Kidney (tissue), 14 donors: Measurements from ENCODE around the gene TBC1D1. TPM values are rescaled to one million over a fixed set of nuclear protein-coding genes. Genes with fewer than 3 reads are reported as not detected.

Experiments used
- DNase-seq, 5 donors: peaks; one replicate each; pipeline ENCODE4 v3.0.0-alpha.2; 2013 to 2020
- FAIRE-seq: peaks from 2 replicates; lab custom pipeline; 2012; peaks lifted over from hg19 to GRCh38; lab: Jason Lieb, UNC
- H3K27ac ChIP-seq, 2 donors: one replicate each; pipeline ENCODE4 v1.7.0; 2013; ENCODE audit warnings: low read depth in 2 of 2, low read length in 2 of 2, inconsistent platforms in 1 of 2
- H3K27me3 ChIP-seq: one replicate; pipeline ENCODE4 v1.7.1; 2013; ENCODE audit warnings: low read length, inconsistent platforms; ENCODE audit not compliant: control insufficient read depth, insufficient read depth
- H3K36me3 ChIP-seq, 3 donors: one replicate each; pipeline versions ENCODE4 v1.7.0 to v1.7.1; 2013; ENCODE audit warnings: low read length in 3 of 3, control low read depth in 1 of 3, inconsistent platforms in 1 of 3; ENCODE audit not compliant: insufficient read depth in 3 of 3, control insufficient read depth in 2 of 3
- H3K4me1 ChIP-seq, 3 donors: one replicate each; pipeline versions ENCODE4 v1.7.0 to v1.7.1; 2013; ENCODE audit warnings: low read length in 3 of 3, inconsistent platforms in 1 of 3, low read depth in 1 of 3; ENCODE audit not compliant: control insufficient read depth in 2 of 3, insufficient read depth in 2 of 3
- H3K4me3 ChIP-seq, 3 donors: one replicate each; pipeline versions ENCODE4 v1.7.0 to v1.8.1; 2013; ENCODE audit warnings: low read length in 3 of 3, control low read depth in 1 of 3, inconsistent platforms in 1 of 3
- H3K9ac ChIP-seq, 3 donors: one replicate each; pipeline versions ENCODE4 v1.7.0 to v1.7.1; 2013; ENCODE audit warnings: low read length in 3 of 3, control low read depth in 1 of 3, inconsistent platforms in 1 of 3
- H3K9me3 ChIP-seq, 3 donors: one replicate each; pipeline versions ENCODE4 v1.7.0 to v1.7.1; 2013; ENCODE audit warnings: low read length in 3 of 3, control low read depth in 1 of 3, inconsistent platforms in 1 of 3; ENCODE audit not compliant: control insufficient read depth in 2 of 3, insufficient read depth in 1 of 3
- CTCF ChIP-seq: IDR thresholded peaks from 3 replicates; pipeline ENCODE4 v1.5.1; 2012; ENCODE audit warnings: mild to moderate bottlenecking, moderate library complexity, borderline replicate concordance; ENCODE audit not compliant: insufficient read depth; ENCODE audit errors: extremely low read depth
- intact Hi-C: fragments of 100-400 bp; cut with DNase I; formaldehyde crosslinking; loops from one replicate; pipeline ENCODE4 v1.11.1; 2022
- polyA plus RNA-seq: library from polyadenylated mRNA; stranded (reverse); fragments of 350-450 nt; fragmentation: Illumina TruSeq; extraction: RNeasy Lipid Tissue Mini Kit (QIAGEN cat#74804); gene quantifications from one replicate; pipeline ENCODE4 v1.2.3, GENCODE V29; 2014; ENCODE audit warnings: low read depth, low replicate concordance; ENCODE audit not compliant: insufficient read depth
- total RNA-seq: library from RNA; stranded (reverse); fragmentation: NEBNext Ultra II Directional; extraction: Animal tissue kit (Norgen Biotek cat#: 25700); gene quantifications from one replicate; pipeline ENCODE4 v1.2.1, GENCODE V29; 2021
- donor health status: control.
- donor health status: control.
- donor health status: control.
- donor health status: control.
- donor health status: control.
- donor health status: DM: yes; HTN: yes; CAD: no.
- donor health status: Normal renal cell carcinoma (clear cell type).

TBC1D1 gene
- total and polyA plus RNA-seq, 2 donors from 2014 or later, result 170 to 182 TPM

- no peaks in the 10 kb centered on the region for H3K9me3 ChIP-seq
- H3K4me3 ChIP-seq, result no peak overlapping the region
- H3K27me3 ChIP-seq, result no peaks in the 10 kb centered on the region
- H3K4me1 ChIP-seq, result peaks cover 0 to 8% (median 4%) of the 10 kb centered on the region in 3 donors
- H3K36me3 ChIP-seq, result peaks cover 0 to 24% (median 20%) of the 10 kb centered on the region in 3 donors
- FAIRE-seq (no peak), DNase-seq (no peak)
- TF ChIP-seq CTCF, result no peak
- H3K9ac ChIP-seq, result no peak overlapping the region
- H3K27ac ChIP-seq, result no peak overlapping the region
- intact Hi-C loops, result no loop called here
These were observed 220.8 kb downstream of the TBC1D1 start for GRCh38 chr4:38111717-38112116.

GRCh38 chr4:38113132-38113531 lies 222.2 kb downstream of the TBC1D1 start:
- H3K9ac ChIP-seq, result no peak overlapping the region
- FAIRE-seq (no peak), DNase-seq (peak in 3 of 5 donors; percentile 58 to 76 (median 66))
- intact Hi-C loops, result no loop called here
- no peak overlapping the region for H3K4me3 ChIP-seq
- H3K9me3 ChIP-seq, result no peaks in the 10 kb centered on the region
- no peaks in the 10 kb centered on the region for H3K27me3 ChIP-seq
- peaks cover 0 to 21% (median 20%) of the 10 kb centered on the region in 3 donors for H3K36me3 ChIP-seq
- no peak for TF ChIP-seq CTCF
- peaks cover 0 to 8% (median 4%) of the 10 kb centered on the region in 3 donors for H3K4me1 ChIP-seq
- no peak overlapping the region for H3K27ac ChIP-seq

GRCh38 chr4:38113551-38113950 lies 222.7 kb downstream of the TBC1D1 start:
- DNase-seq (no peak), FAIRE-seq (no peak)
- Histone ChIP-seq H3K4me3 (no peak overlapping the region), H3K27me3 (no peaks in the 10 kb centered on the region), H3K27ac (no peak overlapping the region), H3K9me3 (no peaks in the 10 kb centered on the region), H3K36me3 (peaks cover 0 to 23% (median 18%) of the 10 kb centered on the region in 3 donors), H3K9ac (no peak overlapping the region), H3K4me1 (peaks cover 0 to 8% (median 4%) of the 10 kb centered on the region in 3 donors)
- intact Hi-C loops, result no loop called here
- TF ChIP-seq CTCF, result no peak
